Subcutaneous abdominal adipose tissue (tissue), 5 donors: ENCODE measurements around the gene ST6GALNAC5.

Source experiments
- H3K27ac ChIP-seq: one replicate; pipeline ENCODE4 v1.7.0; 2013; ENCODE audit warnings: low read depth, mild to moderate bottlenecking, inconsistent platforms, low read length, moderate library complexity
- H3K27me3 ChIP-seq, 5 donors: one replicate each; pipeline ENCODE4 v1.7.0; 2013; ENCODE audit warnings: low read length in 5 of 5, inconsistent platforms in 1 of 5; ENCODE audit not compliant: control insufficient read depth in 5 of 5, insufficient read depth in 4 of 5
- H3K36me3 ChIP-seq, 5 donors: one replicate each; pipeline ENCODE4 v1.7.0; 2013; ENCODE audit warnings: low read length in 5 of 5; ENCODE audit not compliant: control insufficient read depth in 5 of 5, insufficient read depth in 5 of 5
- H3K4me1 ChIP-seq, 5 donors: one replicate each; pipeline ENCODE4 v1.7.0; 2013; ENCODE audit warnings: low read length in 5 of 5, mild to moderate bottlenecking in 3 of 5, moderate library complexity in 1 of 5; ENCODE audit not compliant: control insufficient read depth in 5 of 5, insufficient read depth in 5 of 5
- H3K4me3 ChIP-seq, 5 donors: one replicate each; pipeline ENCODE4 v1.7.0; 2013; ENCODE audit warnings: low read length in 5 of 5, low read depth in 1 of 5
- H3K9ac ChIP-seq, 5 donors: one replicate each; pipeline ENCODE4 v1.7.0; 2013; ENCODE audit warnings: low read length in 5 of 5, mild to moderate bottlenecking in 4 of 5, moderate library complexity in 3 of 5
- H3K9me3 ChIP-seq, 5 donors: one replicate each; pipeline ENCODE4 v1.7.0; 2013; ENCODE audit warnings: low read length in 5 of 5; ENCODE audit not compliant: control insufficient read depth in 5 of 5
- donor health status: healthy.
- donor health status: healthy.
- donor health status: healthy.
- donor health status: healthy.
- donor health status: healthy.

Gene ST6GALNAC5

DNA sequence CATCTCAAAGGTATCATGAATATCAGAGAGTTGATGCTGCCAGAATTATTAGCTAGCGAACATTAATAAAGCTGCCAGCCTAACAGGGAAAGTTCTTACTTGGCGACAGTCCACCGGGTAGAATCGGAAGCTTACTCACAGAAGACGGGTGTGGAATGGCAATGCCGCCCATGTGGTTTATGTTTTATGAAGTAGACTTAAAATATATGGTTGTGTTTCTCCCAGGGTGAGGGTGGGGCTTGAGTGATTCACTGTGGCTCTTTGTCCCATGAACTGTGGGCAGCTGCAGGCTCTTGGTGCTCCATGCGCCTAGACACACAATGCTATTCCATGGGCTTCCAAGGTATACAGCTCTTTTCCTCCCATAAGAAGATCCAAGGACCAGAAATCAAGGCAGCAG is 189.2 kb downstream of the ST6GALNAC5 start:
- no peak overlapping the region for H3K9ac ChIP-seq
- H3K27ac ChIP-seq: no peak overlapping the region
- H3K4me1 ChIP-seq: no peaks in the 10 kb centered on the region
- H3K9me3 ChIP-seq: no peaks in the 10 kb centered on the region
- no peak overlapping the region for H3K4me3 ChIP-seq
- no peaks in the 10 kb centered on the region for H3K36me3 ChIP-seq
- H3K27me3 ChIP-seq: peaks cover 0 to 2% (median 0%) of the 10 kb centered on the region in 5 donors

GRCh38 chr1:77057994-77058585 is 190.8 kb downstream of the ST6GALNAC5 start:
- Histone ChIP-seq H3K9ac (no peak overlapping the region), H3K27ac (no peak overlapping the region), H3K27me3 (peaks cover 0 to 2% (median 0%) of the 10 kb centered on the region in 5 donors), H3K4me1 (no peaks in the 10 kb centered on the region), H3K9me3 (no peaks in the 10 kb centered on the region), H3K4me3 (no peak overlapping the region), H3K36me3 (no peaks in the 10 kb centered on the region)

DNA sequence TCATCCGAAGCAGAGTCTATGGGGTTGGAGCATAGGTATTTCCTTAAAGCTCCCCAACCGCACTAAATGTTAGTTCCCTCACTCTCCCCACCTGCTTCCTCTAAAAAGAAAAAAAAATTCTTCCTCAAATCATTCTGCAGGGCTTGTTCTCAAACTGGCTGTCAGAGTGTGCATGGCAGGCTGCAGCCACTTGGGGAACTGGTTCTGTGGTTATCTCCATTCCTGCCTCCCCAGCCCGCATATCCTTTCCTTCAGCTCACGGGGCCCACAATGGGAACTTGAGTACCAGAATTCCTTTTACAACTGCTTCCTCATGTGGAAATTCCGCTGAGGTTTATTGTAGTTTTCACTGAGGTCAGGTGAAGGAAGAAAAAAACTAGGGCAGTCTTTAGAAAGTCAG is 192.7 kb downstream of the ST6GALNAC5 start:
- Histone ChIP-seq H3K36me3 (no peaks in the 10 kb centered on the region), H3K9ac (no peak overlapping the region), H3K4me3 (no peak overlapping the region), H3K27me3 (peaks cover 0 to 2% (median 0%) of the 10 kb centered on the region in 5 donors), H3K4me1 (no peaks in the 10 kb centered on the region), H3K9me3 (no peaks in the 10 kb centered on the region), H3K27ac (no peak overlapping the region)

DNA sequence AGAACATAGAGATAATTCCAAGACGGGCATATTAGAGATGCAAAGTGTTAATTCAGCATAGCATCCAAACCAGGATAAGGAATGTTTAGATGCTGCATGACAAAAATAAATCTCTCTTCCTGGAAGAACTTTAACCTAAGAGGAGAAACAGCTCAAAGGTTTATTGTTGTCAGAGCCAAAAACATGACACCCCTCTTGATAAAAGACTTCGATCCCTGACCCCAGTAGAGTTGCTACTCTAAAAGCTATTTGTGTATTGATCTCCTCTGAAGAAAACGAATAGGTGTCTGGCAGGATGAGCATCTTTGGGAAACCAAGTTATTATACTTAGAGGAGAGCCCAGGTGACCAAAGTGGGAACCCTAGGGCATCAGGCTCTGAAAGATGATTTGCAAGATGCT is 193.9 kb downstream of the ST6GALNAC5 start:
- Histone ChIP-seq H3K4me3 (no peak overlapping the region), H3K27me3 (peaks cover 0 to 2% (median 0%) of the 10 kb centered on the region in 5 donors), H3K27ac (no peak overlapping the region), H3K9me3 (no peaks in the 10 kb centered on the region), H3K9ac (no peak overlapping the region), H3K36me3 (no peaks in the 10 kb centered on the region), H3K4me1 (no peaks in the 10 kb centered on the region)

- no peak overlapping the region for H3K27ac ChIP-seq
- H3K27me3 ChIP-seq: peaks cover 0 to 2% (median 0%) of the 10 kb centered on the region in 5 donors
- H3K9ac ChIP-seq: no peak overlapping the region
- no peaks in the 10 kb centered on the region for H3K4me1 ChIP-seq
- H3K36me3 ChIP-seq: no peaks in the 10 kb centered on the region
- H3K9me3 ChIP-seq: no peaks in the 10 kb centered on the region
- no peak overlapping the region for H3K4me3 ChIP-seq
Measured at GRCh38 chr1:77063118-77063517, 195.8 kb downstream of the ST6GALNAC5 start.

DNA sequence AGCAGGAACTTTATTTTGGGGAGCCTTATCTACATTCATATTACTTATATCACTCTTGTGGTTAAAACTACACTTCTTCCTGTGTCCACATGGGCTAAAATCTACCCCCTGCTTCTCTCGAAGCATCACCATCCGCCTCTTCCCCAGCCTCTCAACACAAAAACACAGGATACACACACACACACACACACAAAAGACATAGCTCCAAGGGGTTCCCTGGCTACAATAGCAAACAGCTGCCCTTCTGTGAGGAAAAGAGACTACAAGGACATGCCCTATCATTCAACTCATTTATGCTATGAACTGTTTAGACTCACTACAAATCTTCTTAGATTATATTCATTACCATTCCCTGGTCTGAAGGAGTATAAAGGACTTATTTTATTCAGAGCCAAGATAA is 197.0 kb downstream of the ST6GALNAC5 start:
- peaks cover 0 to 2% (median 0%) of the 10 kb centered on the region in 5 donors for H3K27me3 ChIP-seq
- no peaks in the 10 kb centered on the region for H3K36me3 ChIP-seq
- H3K4me1 ChIP-seq: no peaks in the 10 kb centered on the region
- H3K4me3 ChIP-seq: no peak overlapping the region
- no peaks in the 10 kb centered on the region for H3K9me3 ChIP-seq
- H3K9ac ChIP-seq: no peak overlapping the region
- H3K27ac ChIP-seq: no peak overlapping the region

DNA sequence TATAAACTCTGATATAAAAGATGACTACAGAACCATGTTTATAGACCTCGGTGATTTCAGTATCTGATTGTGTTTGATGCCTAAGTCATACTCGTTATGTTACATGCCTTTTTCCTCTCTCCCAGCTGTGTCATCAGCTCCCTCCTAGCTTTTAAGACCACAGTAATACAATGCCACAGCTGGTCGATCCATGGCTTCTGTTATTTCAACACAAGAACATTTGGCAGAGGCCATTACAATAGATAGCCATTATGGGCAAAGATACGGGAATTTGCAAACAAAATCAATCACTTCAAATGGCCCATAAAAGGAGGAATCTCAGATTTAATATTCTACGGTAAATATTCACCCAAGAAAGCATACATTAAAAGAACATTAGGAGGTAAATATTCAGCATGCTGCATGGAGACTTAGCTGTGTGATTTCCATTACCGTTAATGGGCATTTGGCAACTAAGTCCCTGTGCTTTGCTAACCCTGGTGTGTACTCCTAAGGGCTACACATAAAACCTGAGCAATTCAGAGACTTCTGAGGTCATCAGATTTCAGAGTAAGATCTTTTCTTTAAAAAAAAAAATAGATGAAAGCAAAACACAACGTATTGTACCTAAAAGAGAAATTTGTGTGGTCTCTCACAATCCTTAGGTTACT is 198.5 kb downstream of the ST6GALNAC5 start:
- H3K4me1 ChIP-seq: no peaks in the 10 kb centered on the region
- H3K27ac ChIP-seq: no peak overlapping the region
- no peaks in the 10 kb centered on the region for H3K36me3 ChIP-seq
- H3K9ac ChIP-seq: no peak overlapping the region
- no peak overlapping the region for H3K4me3 ChIP-seq
- H3K9me3 ChIP-seq: no peaks in the 10 kb centered on the region
- no peaks in the 10 kb centered on the region for H3K27me3 ChIP-seq

DNA sequence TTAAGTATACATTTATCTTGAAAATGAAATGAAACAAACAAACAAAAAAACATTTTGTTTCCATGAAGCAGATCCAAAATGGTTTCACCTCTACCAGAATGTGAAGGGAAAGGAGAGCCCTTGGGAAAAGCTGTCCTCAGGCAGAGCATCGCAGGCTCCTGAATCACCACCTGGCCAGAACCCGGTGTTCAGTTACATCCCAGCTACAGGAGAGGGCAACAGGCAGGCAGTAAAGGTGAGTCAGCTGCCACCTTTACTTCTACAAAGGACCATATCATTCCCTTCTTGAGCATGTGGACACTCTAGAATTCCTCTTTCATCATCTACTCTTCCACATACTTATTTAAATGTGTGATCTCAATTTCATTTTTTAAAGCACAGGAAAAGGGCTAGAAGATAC is 200.7 kb downstream of the ST6GALNAC5 start:
- Histone ChIP-seq H3K27ac (no peak overlapping the region), H3K9me3 (no peaks in the 10 kb centered on the region), H3K9ac (no peak overlapping the region), H3K27me3 (no peaks in the 10 kb centered on the region), H3K36me3 (no peaks in the 10 kb centered on the region), H3K4me3 (no peak overlapping the region), H3K4me1 (no peaks in the 10 kb centered on the region)

DNA sequence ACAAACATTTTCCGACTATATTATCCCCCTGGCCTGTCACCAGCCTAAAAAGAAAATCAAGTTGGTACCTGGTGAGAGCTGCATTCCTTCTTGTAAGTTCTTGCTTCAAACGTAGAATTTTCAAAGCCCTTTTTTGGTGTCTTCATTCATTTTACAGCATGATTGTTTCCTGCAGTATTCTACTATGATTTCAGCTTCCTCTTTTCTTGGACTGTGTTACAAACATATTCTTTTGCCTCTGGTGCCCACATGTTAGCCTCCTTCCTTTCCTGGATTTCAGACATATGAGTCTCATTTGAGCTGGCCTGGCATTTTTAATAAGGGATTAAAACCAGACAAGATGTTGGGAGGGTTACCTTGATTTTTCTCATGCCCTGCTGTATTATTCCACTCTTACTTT is 209.5 kb downstream of the ST6GALNAC5 start:
- no peak overlapping the region for H3K9ac ChIP-seq
- H3K36me3 ChIP-seq: no peaks in the 10 kb centered on the region
- H3K27me3 ChIP-seq: no peaks in the 10 kb centered on the region
- no peak overlapping the region for H3K27ac ChIP-seq
- no peaks in the 10 kb centered on the region for H3K4me1 ChIP-seq
- H3K9me3 ChIP-seq: no peaks in the 10 kb centered on the region
- no peak overlapping the region for H3K4me3 ChIP-seq

- Histone ChIP-seq H3K27me3 (no peaks in the 10 kb centered on the region), H3K4me1 (no peaks in the 10 kb centered on the region), H3K9me3 (no peaks in the 10 kb centered on the region), H3K9ac (no peak overlapping the region), H3K4me3 (no peak overlapping the region), H3K27ac (no peak overlapping the region), H3K36me3 (no peaks in the 10 kb centered on the region)
Measured at GRCh38 chr1:77081834-77082233, 214.6 kb downstream of the ST6GALNAC5 start.
